HepG2 (cell line): ENCODE results near the gene TAF5. TPM values are rescaled to one million over a fixed set of nuclear protein-coding genes. Genes with fewer than 3 reads are reported as not detected.

ENCODE experiments used
- ATAC-seq: fragments of 200-7000 bp; cut with Tn5 transposase; 3 replicates; pipeline ENCODE4 v1.9.1; 2020; ENCODE audit warnings: mild to moderate bottlenecking, moderate library complexity
- BruUV-seq: library from RNA; stranded (reverse); fragments of 400-500 nt; replicated peaks from 2 replicates; lab custom pipeline; 2021; lab: Mats Ljungman, UMichigan
- CTCF ChIA-PET: fragments of 300-600 bp; formaldehyde crosslinking; extraction: SDS; loops from one replicate; lab custom pipeline; 2021; ENCODE audit warnings: low total read pairs, inconsistent platforms, low intra/inter-chr PET ratio; lab: Yijun Ruan, JAX
- POLR2A ChIA-PET: fragments of 350-600 bp; sonication (Branson Sonifier 250); formaldehyde crosslinking; loops from one replicate; lab custom pipeline; 2020; ENCODE audit warnings: antibody characterized with exemption, inconsistent platforms; lab: Yijun Ruan, JAX
- DNase-seq: peaks from one replicate; pipeline ENCODE4 v3.0.0-alpha.2; 2015; ENCODE audit warnings: low spot score
- FAIRE-seq: peaks from 3 replicates; lab custom pipeline; 2011; peaks lifted over from hg19 to GRCh38; lab: Jason Lieb, UNC
- H2AFZ ChIP-seq: one replicate; pipeline ENCODE4 v1.6.1; 2011; ENCODE audit warnings: low read length, inconsistent platforms
- H3K27ac ChIP-seq: fragments of 300-600 bp; 3 replicates; pipeline ENCODE4 v1.8.0; 2011; ENCODE audit warnings: mixed run types, mild to moderate bottlenecking, mixed read lengths, low read length, inconsistent platforms; ENCODE audit not compliant: insufficient read depth; ENCODE audit errors: extremely low read length
- H3K27me3 ChIP-seq, 2 experiments: fragments of 200-600 bp in 1 of 2; 2 replicates in 1 of 2; 3 replicates in 1 of 2; pipeline versions ENCODE4 v1.6.0 to v1.8.0; 2011; ENCODE audit warnings: low read length in 2 of 2, mild to moderate bottlenecking in 2 of 2, moderate library complexity in 2 of 2, inconsistent platforms in 1 of 2; ENCODE audit not compliant: insufficient read depth in 2 of 2, control insufficient read depth in 1 of 2
- H3K36me3 ChIP-seq, 2 experiments: fragments of 200-600 bp in 1 of 2; replicated peaks in 1 of 2; 2 replicates in 1 of 2; 3 replicates in 1 of 2; pipeline versions ENCODE4 v1.5.1 to v1.8.0; 2011; ENCODE audit warnings: low read length in 2 of 2, inconsistent platforms in 1 of 2; ENCODE audit not compliant: insufficient read depth in 2 of 2, control insufficient read depth in 1 of 2
- H3K4me1 ChIP-seq: 2 replicates; pipeline ENCODE4 v1.5.1; 2012; ENCODE audit warnings: low read length, inconsistent platforms; ENCODE audit not compliant: insufficient read depth
- H3K4me2 ChIP-seq: 2 replicates; pipeline ENCODE4 v1.6.0; 2011; ENCODE audit warnings: low read depth, low read length, inconsistent platforms
- H3K4me3 ChIP-seq, 3 experiments: fragments of 200-600 bp in 1 of 3; sonication (generic), shearing (Covaris generic) in 1 of 3; replicated peaks in 1 of 3; 2 replicates each; pipeline ENCODE4 v1.5.1; 2011 to 2016; ENCODE audit warnings: low read length in 3 of 3, inconsistent platforms in 2 of 3, low read depth in 2 of 3, mild to moderate bottlenecking in 2 of 3, control low read depth in 1 of 3, mixed read lengths in 1 of 3; ENCODE audit not compliant: insufficient read depth in 1 of 3
- H3K79me2 ChIP-seq: one replicate; pipeline ENCODE4 v1.6.1; 2011; ENCODE audit warnings: low read length, inconsistent platforms; ENCODE audit not compliant: insufficient read depth
- H3K9ac ChIP-seq: 2 replicates; pipeline ENCODE4 v1.6.0; 2011; ENCODE audit warnings: mild to moderate bottlenecking, low read depth, low read length, inconsistent platforms; ENCODE audit not compliant: insufficient read depth
- H3K9me3 ChIP-seq: 2 replicates; pipeline ENCODE4 v1.5.1; 2012; ENCODE audit warnings: mild to moderate bottlenecking, low read length
- H4K20me1 ChIP-seq: 2 replicates; pipeline ENCODE4 v1.6.0; 2011; ENCODE audit warnings: inconsistent platforms, mild to moderate bottlenecking, low read length, moderate library complexity; ENCODE audit not compliant: insufficient read depth
- ARNTL ChIP-seq: sonication (generic); formaldehyde crosslinking; IDR thresholded peaks from 2 replicates; pipeline ENCODE4 v1.4.0; 2020; ENCODE audit warnings: mild to moderate bottlenecking, missing genetic modification reagents
- BRD4 ChIP-seq: sonication (generic); formaldehyde crosslinking; IDR thresholded peaks from 2 replicates; pipeline ENCODE4 v1.4.0; 2020; ENCODE audit warnings: missing genetic modification reagents
- CBX5 ChIP-seq: sonication (generic); formaldehyde crosslinking; IDR thresholded peaks from 2 replicates; pipeline ENCODE4 v1.4.0; 2020; ENCODE audit warnings: missing genetic modification reagents, borderline replicate concordance
- CEBPB ChIP-seq: IDR thresholded peaks from 2 replicates; pipeline ENCODE4 v1.6.1; 2011; ENCODE audit warnings: low read depth, low read length, improper control_type of control experiment, borderline replicate concordance
- CERS6 ChIP-seq: sonication (generic); formaldehyde crosslinking; IDR thresholded peaks from 2 replicates; pipeline ENCODE4 v1.5.0; 2020; ENCODE audit warnings: missing genetic modification reagents
- DPF2 ChIP-seq: sonication (generic); formaldehyde crosslinking; IDR thresholded peaks from 2 replicates; pipeline ENCODE4 v1.4.0; 2020; ENCODE audit warnings: mild to moderate bottlenecking, low read depth, missing genetic modification reagents, borderline replicate concordance
- GZF1 ChIP-seq: sonication (generic); formaldehyde crosslinking; IDR thresholded peaks from 2 replicates; pipeline ENCODE4 v1.5.1; 2020; ENCODE audit warnings: mild to moderate bottlenecking, missing genetic modification reagents
- HOXA5 ChIP-seq: sonication (generic); formaldehyde crosslinking; IDR thresholded peaks from 2 replicates; pipeline ENCODE4 v1.4.0; 2020; ENCODE audit warnings: missing genetic modification reagents
- KMT2B ChIP-seq: IDR thresholded peaks from 2 replicates; pipeline ENCODE4 v1.6.1; 2016; ENCODE audit warnings: missing genetic modification reagents, missing compliant biosample characterization
- MAFK ChIP-seq, 2 experiments: IDR thresholded peaks in 1 of 2; conservative IDR thresholded peaks in 1 of 2; 2 replicates each; pipeline ENCODE4 v1.6.1; 2011; ENCODE audit warnings: improper control_type of control experiment in 2 of 2, low read length in 2 of 2
- MBNL3 ChIP-seq: fragments of 250-450 bp; sonication (Bioruptor Pico); conservative IDR thresholded peaks from 2 replicates; pipeline ENCODE4 v1.8.0; 2022; ENCODE audit warnings: mild to moderate bottlenecking, inconsistent platforms
- RARA ChIP-seq: IDR thresholded peaks from 2 replicates; pipeline ENCODE4 v1.6.1; 2016; ENCODE audit warnings: missing genetic modification reagents, missing compliant biosample characterization
- RFXAP ChIP-seq: sonication (generic); formaldehyde crosslinking; IDR thresholded peaks from 2 replicates; pipeline ENCODE4 v1.4.0; 2020; ENCODE audit warnings: missing genetic modification reagents, borderline replicate concordance
- TBX2 ChIP-seq: sonication (generic); formaldehyde crosslinking; IDR thresholded peaks from 2 replicates; pipeline ENCODE4 v1.5.0; 2020; ENCODE audit warnings: missing genetic modification reagents, mild to moderate bottlenecking, borderline replicate concordance
- TFDP2 ChIP-seq: sonication (generic); formaldehyde crosslinking; IDR thresholded peaks from 2 replicates; pipeline ENCODE4 v1.4.0; 2020; ENCODE audit warnings: missing genetic modification reagents
- ZFP82 ChIP-seq: sonication (generic); formaldehyde crosslinking; IDR thresholded peaks from 2 replicates; pipeline ENCODE4 v1.5.1; 2020; ENCODE audit warnings: mild to moderate bottlenecking, missing genetic modification reagents, borderline replicate concordance
- ZNF17 ChIP-seq: sonication (generic); formaldehyde crosslinking; IDR thresholded peaks from 2 replicates; pipeline ENCODE4 v1.5.0; 2020; ENCODE audit warnings: mild to moderate bottlenecking, missing genetic modification reagents
- ZNF619 ChIP-seq: sonication (generic); formaldehyde crosslinking; IDR thresholded peaks from 2 replicates; pipeline ENCODE4 v1.4.0; 2020; ENCODE audit warnings: mild to moderate bottlenecking, missing genetic modification reagents
- WGBS: methylation state at CpG from one replicate; pipeline ENCODE4 v1.1.6; 2017; ENCODE audit warnings: low lambda C conversion rate; 5-methylcytosine and 5-hydroxymethylcytosine counted together
- in situ Hi-C: cut with HindIII; loops from 2 replicates; pipeline ENCODE4 v1.10.0; 2017; ENCODE audit warnings: low pct_unique_long_range_greater_than_20kb; ENCODE audit not compliant: extremely low pct_ligation_motif_present
- intact Hi-C: fragments of 100-400 bp; cut with micrococcal nuclease; formaldehyde crosslinking; loops from one replicate; pipeline ENCODE4 v1.10.0; 2022; ENCODE audit not compliant: unreplicated experiment
- polyA plus RNA-seq, 8 experiments: library from polyadenylated mRNA; depleted of rRNA in 3 of 8; stranded (reverse) in 7 of 8; unstranded in 1 of 8; fragments of >200 nt; fragmentation: Illumina TruSeq in 4 of 8; extraction: Trizol in 4 of 8; gene quantifications; 2 replicates each; pipeline versions ENCODE4 v1.2.1 to v1.2.3, GENCODE V29; 2011 to 2016; ENCODE audit warnings: low read depth in 4 of 8, missing spikeins in 1 of 8, mixed read lengths in 1 of 8; ENCODE audit not compliant: insufficient read depth in 1 of 8
- total RNA-seq, 5 experiments: library from RNA; depleted of rRNA; stranded (reverse); fragments of >200 nt; fragmentation: Illumina TruSeq; extraction: Trizol; gene quantifications; 2 replicates each; pipeline ENCODE4 v1.2.3, GENCODE V29; 2016; ENCODE audit warnings: low read depth in 1 of 5
- TF ChIP-seq, protein P1 (sequence below): sonication (generic); formaldehyde crosslinking; IDR thresholded peaks from 2 replicates; pipeline ENCODE4 v1.4.0; 2020; ENCODE audit warnings: missing genetic modification reagents

TAF5 gene
- total and polyA plus RNA-seq, 2 of the 13 experiments (the other 11 are each of a cell fraction or from before 2014, with no cell fraction given) = 3.8 to 8.7 TPM

- TF ChIP-seq TBX2 (CRISPR knock-in tag) (peak; percentile 64; the same call in 1 of the 2 replicates), BRD4 (0 out of 2 replicates have a peak, but pooled peaks have one; percentile 20), ZNF619 (0 out of 2 replicates have a peak, but pooled peaks have one; percentile 20), KMT2B (CRISPR knock-in tag) (peak; percentile 57; the same call in 1 of the 2 replicates), TFDP2 (CRISPR knock-in tag) (peak; percentile 95), ZFP82 (CRISPR knock-in tag) (peak; percentile 72; the same call in 1 of the 2 replicates), GZF1 (CRISPR knock-in tag) (no peak; the same call in 1 of the 2 replicates), HOXA5 (CRISPR knock-in tag) (no peak; the same call in 1 of the 2 replicates)
Observed at GRCh38 chr10:103350517-103351260, 17.1 kb upstream of the TAF5 start, which contains the start of gene PCGF6 (continued).

DNA sequence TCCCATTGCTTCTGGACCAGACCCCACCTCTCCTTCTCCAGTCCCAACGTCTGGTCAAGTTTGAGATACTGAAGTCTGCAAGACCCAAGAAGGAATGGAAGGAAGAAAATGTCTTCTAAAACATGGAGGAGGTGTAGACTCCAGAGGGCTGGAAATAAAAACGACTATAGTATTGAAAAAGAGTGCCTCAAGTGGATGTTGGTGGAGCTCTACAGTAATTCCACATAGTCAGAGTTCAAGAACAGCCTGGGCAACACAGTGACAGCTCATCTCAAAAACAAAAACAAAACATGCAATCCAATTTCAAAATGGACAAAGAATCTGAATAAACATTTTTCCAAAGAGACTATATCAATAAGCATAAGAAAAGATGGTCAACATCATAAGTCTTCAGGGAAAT lies 14.5 kb upstream of the TAF5 start:
- 11% methylated on average over 2 of the region's 2 CpGs for WGBS
- Histone ChIP-seq H3K9ac (no peak overlapping the region), H2AFZ (no peak overlapping the region), H3K4me3 (no peak overlapping the region), H3K9me3 (no peaks in the 10 kb centered on the region), H3K79me2 (peaks cover 10% of the 10 kb centered on the region), H4K20me1 (no peaks in the 10 kb centered on the region), H3K27me3 (no peaks in the 10 kb centered on the region; a peak in 1 of 5 replicates), H3K36me3 (peaks cover 0 to 1% of the 10 kb centered on the region in 2 experiments; a peak in 1 of 5 replicates), H3K4me2 (no peak overlapping the region), H3K4me1 (peaks cover 24% of the 10 kb centered on the region), H3K27ac (no peak overlapping the region)
- no TSS peak for BruUV-seq
- intact Hi-C loops = no loop called here
- ATAC-seq (no peak), FAIRE-seq (no peak), DNase-seq (peak; percentile 13)
- POLR2A ChIA-PET = interaction anchor here (1.0 to 1.6 kb wide), 2 partner anchors 12 to 43 kb away, joined by 3 to 4 read pairs; partner anchors contain the start of genes ATP5MK and PDCD11
- in situ Hi-C loops = no loop called here
- CTCF ChIA-PET = no interaction called here
- no peak for TF ChIP-seq RFXAP (CRISPR knock-in tag)
- TF ChIP-seq CEBPB = no peak
- TF ChIP-seq MAFK (conservative IDR thresholded peaks at IDR 0.05 in 1 of 2, IDR thresholded peaks at IDR 0.05 in 1 of 2; ENCODE audit: low read length in 2 of 2) = no peak
- TF ChIP-seq, protein P1, sequence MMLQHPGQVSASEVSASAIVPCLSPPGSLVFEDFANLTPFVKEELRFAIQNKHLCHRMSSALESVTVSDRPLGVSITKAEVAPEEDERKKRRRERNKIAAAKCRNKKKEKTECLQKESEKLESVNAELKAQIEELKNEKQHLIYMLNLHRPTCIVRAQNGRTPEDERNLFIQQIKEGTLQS (CRISPR knock-in tag) = no peak
- no peak for TF ChIP-seq ARNTL
- no peak for TF ChIP-seq MBNL3
- TF ChIP-seq RARA (CRISPR knock-in tag) = no peak
- no peak for TF ChIP-seq CERS6 (CRISPR knock-in tag)
- TF ChIP-seq DPF2 (CRISPR knock-in tag) = no peak
- TF ChIP-seq ZNF17 (CRISPR knock-in tag) = no peak
- TF ChIP-seq CBX5 (CRISPR knock-in tag) = no peak
